ENCODE results near the gene KIAA1755.

KIAA1755 gene

DNA sequence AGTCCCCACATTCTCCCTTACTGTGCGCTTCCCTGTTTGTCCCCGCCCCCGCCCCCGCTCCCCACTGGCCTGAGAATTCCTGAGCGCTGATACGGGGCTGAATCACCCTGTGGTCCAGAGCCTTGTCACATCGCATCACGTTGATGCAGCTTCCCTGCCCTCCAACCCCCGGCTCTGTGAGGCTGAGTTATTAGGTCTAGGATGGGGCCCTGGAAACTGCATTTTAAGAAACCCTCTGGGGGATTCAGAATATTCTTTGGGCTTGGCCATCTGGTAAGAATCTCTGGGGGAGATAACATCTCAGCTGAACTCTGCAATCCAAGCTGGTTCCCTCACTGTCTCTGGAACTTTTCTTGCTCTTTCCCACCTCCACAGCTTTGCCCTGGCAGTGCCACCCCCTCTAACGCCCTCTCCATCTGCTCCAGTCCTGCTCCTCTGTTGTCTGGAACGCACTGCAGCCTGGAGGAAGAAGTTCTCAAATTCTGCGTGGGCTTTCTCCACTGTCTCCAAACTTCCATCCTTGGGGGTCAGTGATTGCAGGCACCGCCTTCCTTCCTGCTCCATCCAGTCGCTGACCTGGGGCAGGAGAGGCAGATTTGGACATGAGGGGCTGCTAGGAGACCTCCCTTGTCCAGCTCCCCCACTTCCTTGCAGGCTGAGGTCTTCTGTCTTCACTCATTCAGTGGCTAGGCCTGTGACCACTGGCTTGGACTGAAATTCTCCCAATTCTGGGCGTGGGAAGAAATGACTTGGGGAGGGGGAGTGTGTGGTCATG, 42.6 kb downstream of the KIAA1755 start:
- no peaks in the 10 kb centered on the region for H3K4me1 ChIP-seq (ENCODE audit: control insufficient read depth, low read length)

DNA sequence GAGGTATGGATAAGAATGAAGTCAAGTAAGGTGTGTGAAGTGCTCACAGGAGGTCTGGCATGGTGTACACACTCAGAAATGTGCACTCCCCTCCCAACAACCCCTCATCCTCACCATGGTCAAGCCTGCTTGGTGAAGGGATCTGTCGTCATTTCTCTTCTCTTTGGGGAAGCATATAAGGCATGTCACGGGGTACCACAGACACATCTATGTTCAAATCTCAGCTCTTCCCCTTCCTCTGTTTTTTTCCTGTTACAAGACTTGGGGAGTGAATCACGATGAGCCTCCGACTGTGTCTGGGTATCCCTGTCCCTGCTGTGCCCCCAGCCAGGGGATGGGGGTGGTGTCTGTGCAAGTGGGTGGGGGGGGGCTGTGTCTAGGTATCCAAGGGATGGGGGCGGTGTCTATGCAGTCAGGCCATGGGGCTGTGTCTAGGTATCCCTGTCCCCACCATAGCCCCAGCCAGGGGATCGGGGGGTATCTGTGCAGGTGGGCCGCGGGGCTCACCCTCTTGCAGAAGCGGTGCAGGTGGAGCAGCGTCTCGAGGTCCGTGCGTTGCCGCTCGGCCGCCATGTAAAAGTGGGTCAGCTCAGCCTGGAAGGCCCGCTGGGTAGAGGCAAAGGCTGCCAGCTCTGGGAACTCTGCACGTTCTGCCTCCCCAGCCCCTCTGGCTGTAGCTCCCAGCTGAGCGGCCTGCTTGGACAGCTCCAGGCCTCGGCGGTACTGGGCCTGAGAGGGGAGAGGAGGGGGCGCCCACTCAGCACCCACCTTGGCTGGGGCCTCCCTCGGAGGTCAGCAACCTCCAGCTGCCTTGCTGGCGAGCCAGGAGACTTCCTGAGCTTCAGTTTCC, 43.6 kb downstream of the KIAA1755 start:
- Histone ChIP-seq H3K4me2 (ENCODE audit: low read length) (no peak overlapping the region), H3K36me3 (ENCODE audit: control insufficient read depth, low read length) (no peaks in the 10 kb centered on the region), H3F3A (ENCODE audit: control insufficient read depth, insufficient read depth) (no peaks in the 10 kb centered on the region), H3K79me2 (ENCODE audit: control insufficient read depth, low read length) (no peaks in the 10 kb centered on the region), H3K9me2 (replicated peaks; ENCODE audit: control insufficient read depth, low read length) (no peaks in the 10 kb centered on the region), H3K9me3 (ENCODE audit: control insufficient read depth, insufficient read depth, low read length) (no peaks in the 10 kb centered on the region), H4K20me1 (ENCODE audit: control insufficient read depth, insufficient read depth, low read depth, low read length) (no peaks in the 10 kb centered on the region), H3K4me3 (ENCODE audit: low read length) (no peak overlapping the region), H3K4me1 (ENCODE audit: control insufficient read depth, low read length) (no peaks in the 10 kb centered on the region), H3K27ac (ENCODE audit: low read depth, low read length) (no peak overlapping the region), H3K27me3 (ENCODE audit: control insufficient read depth, low read length) (no peaks in the 10 kb centered on the region)
- TF ChIP-seq CTCF (IDR thresholded peaks at IDR 0.05; ENCODE audit: low read depth, low read length, poor library complexity, severe bottlenecking) (no peak), EZH2phosphoT487 (IDR thresholded peaks at IDR 0.05; ENCODE audit: borderline replicate concordance, low read length) (no peak)

More for the DNA sequence above, 42.6 kb downstream of the KIAA1755 start:
- TF ChIP-seq EZH2phosphoT487 (IDR thresholded peaks at IDR 0.05; ENCODE audit: borderline replicate concordance, low read length) (no peak), CTCF (IDR thresholded peaks at IDR 0.05; ENCODE audit: low read depth, low read length, poor library complexity, severe bottlenecking) (no peak)
- Histone ChIP-seq H3K27ac (ENCODE audit: low read depth, low read length) (no peak overlapping the region), H3K9me2 (replicated peaks; ENCODE audit: control insufficient read depth, low read length) (no peaks in the 10 kb centered on the region), H3K4me3 (ENCODE audit: low read length) (no peak overlapping the region), H3K79me2 (ENCODE audit: control insufficient read depth, low read length) (no peaks in the 10 kb centered on the region), H3K4me2 (ENCODE audit: low read length) (no peak overlapping the region), H3K9me3 (ENCODE audit: control insufficient read depth, insufficient read depth, low read length) (no peaks in the 10 kb centered on the region), H3K27me3 (ENCODE audit: control insufficient read depth, low read length) (no peaks in the 10 kb centered on the region), H3K36me3 (ENCODE audit: control insufficient read depth, low read length) (no peaks in the 10 kb centered on the region), H4K20me1 (ENCODE audit: control insufficient read depth, insufficient read depth, low read depth, low read length) (0 out of 2 replicates have a peak, but pooled peaks cover under 1% of the 10 kb centered on the region), H3F3A (ENCODE audit: control insufficient read depth, insufficient read depth) (no peaks in the 10 kb centered on the region)

- no peaks in the 10 kb centered on the region for H3K9me2 ChIP-seq (replicated peaks; ENCODE audit: control insufficient read depth, low read length)
- no peaks in the 10 kb centered on the region for H3K4me1 ChIP-seq (ENCODE audit: control insufficient read depth, low read length)
- H3K4me3 ChIP-seq (ENCODE audit: low read length), result no peak overlapping the region
- no peak overlapping the region for H3K27ac ChIP-seq (ENCODE audit: low read depth, low read length)
- no peaks in the 10 kb centered on the region for H3K79me2 ChIP-seq (ENCODE audit: control insufficient read depth, low read length)
- TF ChIP-seq CTCF (IDR thresholded peaks at IDR 0.05; ENCODE audit: low read depth, low read length, poor library complexity, severe bottlenecking), result no peak
- TF ChIP-seq EZH2phosphoT487 (IDR thresholded peaks at IDR 0.05; ENCODE audit: borderline replicate concordance, low read length), result no peak
- no peaks in the 10 kb centered on the region for H4K20me1 ChIP-seq (ENCODE audit: control insufficient read depth, insufficient read depth, low read depth, low read length)
- H3K4me2 ChIP-seq (ENCODE audit: low read length), result no peak overlapping the region
- H3K27me3 ChIP-seq (ENCODE audit: control insufficient read depth, low read length), result no peaks in the 10 kb centered on the region
- no peaks in the 10 kb centered on the region for H3K36me3 ChIP-seq (ENCODE audit: control insufficient read depth, low read length)
- no peaks in the 10 kb centered on the region for H3F3A ChIP-seq (ENCODE audit: control insufficient read depth, insufficient read depth)
- H3K9me3 ChIP-seq (ENCODE audit: control insufficient read depth, insufficient read depth, low read length), result no peaks in the 10 kb centered on the region
Observed at GRCh38 chr20:38216201-38216600, 44.3 kb downstream of the KIAA1755 start.

All from DOHH2 (cell line).